GM19395 (cell line): ENCODE data around the gene TRIM3.

ENCODE experiments used
- ATAC-seq: cut with Tn5 transposase; IDR thresholded peaks from one replicate; pipeline ENCODE4 v1.9.1; 2021; ENCODE audit warnings: mild to moderate bottlenecking, moderate library complexity; ENCODE audit not compliant: unreplicated experiment

TRIM3 gene

GRCh38 chr11:6404342-6405051 lies 69.2 kb downstream of the TRIM3 start:
- no peak for ATAC-seq

DNA sequence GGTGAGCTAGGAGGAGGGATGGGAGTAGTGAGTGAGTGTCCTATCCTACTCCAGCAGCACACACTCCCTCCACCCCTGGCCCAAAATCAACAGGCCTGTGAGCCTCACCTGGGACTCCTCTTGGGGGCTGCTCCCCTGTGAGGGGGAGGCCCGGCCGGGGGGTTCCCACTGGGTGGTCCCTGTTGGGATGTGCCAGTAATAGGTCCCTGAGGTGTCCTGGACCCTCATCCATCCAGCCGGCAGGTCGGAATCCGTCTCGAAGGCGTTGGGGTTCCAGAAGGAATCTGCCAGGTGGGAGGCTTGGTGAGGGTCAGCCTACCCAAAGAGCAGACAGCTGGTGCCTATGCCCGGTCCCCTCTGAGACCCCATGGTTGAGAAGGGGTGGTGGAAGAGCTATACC lies 70.2 kb downstream of the TRIM3 start:
- ATAC-seq = no peak

GRCh38 chr11:6402561-6402981 lies 71.2 kb downstream of the TRIM3 start:
- ATAC-seq = peak; percentile 98

DNA sequence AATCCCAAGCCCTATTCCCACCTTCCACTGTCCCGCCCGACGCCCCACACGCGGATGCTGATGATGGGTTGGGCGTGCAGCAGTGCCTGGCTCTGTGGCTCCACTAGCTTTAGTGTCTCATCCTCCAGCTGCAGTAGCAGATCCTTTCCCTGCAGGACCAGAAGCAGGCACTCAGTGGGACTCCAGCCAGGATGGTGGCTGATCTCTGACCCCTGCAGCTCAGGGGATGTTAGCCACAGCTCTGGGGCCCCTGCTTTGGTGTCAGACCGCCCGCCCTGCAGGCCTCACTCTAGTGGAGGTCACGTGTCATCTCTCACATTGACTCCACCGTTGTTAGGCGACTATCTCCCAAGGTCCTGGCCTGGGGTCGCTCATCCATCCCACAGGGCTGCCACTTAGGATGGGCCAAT lies 71.7 kb downstream of the TRIM3 start:
- ATAC-seq = peak; percentile 53

DNA sequence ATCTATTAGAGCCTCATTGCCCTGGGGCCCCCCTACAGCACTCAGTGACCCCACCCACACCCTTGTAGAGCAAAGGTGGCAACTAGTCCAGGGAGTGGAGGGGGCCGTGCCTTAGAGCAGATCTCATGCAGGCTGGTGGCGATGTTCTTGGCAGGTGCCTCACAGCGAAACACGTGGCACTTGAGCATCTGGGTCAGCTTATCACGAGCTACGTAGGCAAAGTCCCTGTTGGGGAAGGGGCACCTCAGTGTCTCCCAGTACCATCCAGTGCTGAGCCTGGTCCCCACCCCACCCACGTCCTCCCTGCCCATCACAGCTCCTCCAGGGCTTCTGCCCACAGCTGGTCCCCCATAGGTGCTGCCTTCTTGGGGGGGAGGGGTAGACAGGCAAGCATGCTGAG lies 72.3 kb downstream of the TRIM3 start:
- ATAC-seq = no peak

GRCh38 chr11:6400431-6401345 lies 73.1 kb downstream of the TRIM3 start:
- ATAC-seq = no peak
